Prostate gland (tissue), 2 donors: Measurements from ENCODE around the gene SDC3. TPM values are rescaled to one million over a fixed set of nuclear protein-coding genes. Genes with fewer than 3 reads are reported as not detected.

Experiments used
- DNase-seq: peaks from one replicate; pipeline ENCODE4 v3.0.0-alpha.2; 2019; ENCODE audit warnings: low spot score
- H3K27ac ChIP-seq, 2 donors: fragments of 200-600 bp; sonication (generic); 2 replicates each; pipeline ENCODE4 v1.5.1; 2017 to 2019
- H3K27me3 ChIP-seq: fragments of 200-600 bp; sonication (generic); replicated peaks from 2 replicates; pipeline ENCODE4 v1.5.1; 2019; ENCODE audit not compliant: insufficient read depth
- H3K36me3 ChIP-seq, 2 donors: fragments of 200-600 bp; sonication (generic); 1 replicate in 1 of 2; 2 replicates in 1 of 2; pipeline versions ENCODE4 v1.5.1 to v1.8.1; 2017 to 2019
- H3K4me1 ChIP-seq: fragments of 200-600 bp; sonication (generic); replicated peaks from 2 replicates; pipeline ENCODE4 v1.5.1; 2019
- H3K4me3 ChIP-seq, 2 donors: fragments of 200-600 bp; sonication (generic); 2 replicates each; pipeline ENCODE4 v1.5.1; 2017 to 2019
- H3K9me3 ChIP-seq: fragments of 200-600 bp; sonication (generic); 2 replicates; pipeline ENCODE4 v1.5.1; 2017
- POLR2A ChIP-seq: fragments of 450-650 bp; IDR thresholded peaks from one replicate; pipeline ENCODE4 v1.6.1; 2016; ENCODE audit warnings: antibody characterized with exemption, mild to moderate bottlenecking
- POLR2AphosphoS5 ChIP-seq: sonication (generic); formaldehyde crosslinking; IDR thresholded peaks from one replicate; pipeline ENCODE4 v1.6.1; 2017; ENCODE audit warnings: antibody characterized with exemption
- WGBS: methylation state at CpG from one replicate; pipeline ENCODE4 v1.1.5; 2018; 5-methylcytosine and 5-hydroxymethylcytosine counted together
- intact Hi-C: fragments of 100-400 bp; cut with DNase I; formaldehyde crosslinking; loops from one replicate; pipeline ENCODE4 v1.14.2; 2022
- small RNA-seq, 2 donors: library from RNA; depleted of rRNA; stranded (forward); fragments of <200 nt; gene quantifications; one replicate each; pipeline ENCODE3, GENCODE V24; 2016
- total RNA-seq, 2 donors: library from RNA; depleted of rRNA; stranded (reverse); fragments of >200 nt; gene quantifications; one replicate each; pipeline ENCODE4 v1.1.0, GENCODE V29; 2016
- TF ChIP-seq, protein P1 (sequence below), 4 experiments: fragments of 200-600 bp in 2 of 4; fragments of 450-650 bp in 2 of 4; sonication (generic) in 2 of 4; IDR thresholded peaks; 1 replicate in 3 of 4; 2 replicates in 1 of 4; pipeline ENCODE4 v1.5.1; 2016 to 2019; ENCODE audit warnings: antibody characterized with exemption in 4 of 4, mild to moderate bottlenecking in 2 of 4, moderate library complexity in 2 of 4

Gene SDC3
- total RNA-seq, 2 donors from 2014 or later, result 25.5 to 39.6 TPM

DNA sequence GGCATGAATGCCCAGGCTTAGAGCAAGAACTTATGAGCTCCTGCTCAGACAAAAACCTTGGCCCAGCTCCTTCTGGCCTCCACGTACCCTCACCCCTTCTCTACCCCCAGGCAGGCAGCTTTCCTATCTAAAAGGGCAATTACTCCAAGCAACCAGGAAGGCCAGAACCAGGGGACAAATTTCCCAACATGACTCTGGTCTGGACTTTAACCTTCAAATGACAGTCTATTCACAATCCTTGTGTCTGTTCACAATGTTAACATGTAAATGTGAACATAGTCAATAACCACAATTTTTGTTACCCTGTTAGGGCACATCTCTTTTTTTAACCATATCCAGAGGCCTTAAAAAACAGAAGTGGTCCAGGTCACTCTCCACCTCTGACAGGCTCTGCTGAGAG lies 86.6 kb downstream of the SDC3 start:
- TF ChIP-seq POLR2AphosphoS5, result no peak
- H3K4me1 ChIP-seq, result no peaks in the 10 kb centered on the region
- no peak overlapping the region for H3K27ac ChIP-seq
- H3K27me3 ChIP-seq, result no peaks in the 10 kb centered on the region
- intact Hi-C loops, result no loop called here
- WGBS, result 43% methylated on average over 1 of the region's 1 CpG
- H3K9me3 ChIP-seq, result no peaks in the 10 kb centered on the region
- no peaks in the 10 kb centered on the region for H3K36me3 ChIP-seq
- no peak overlapping the region for H3K4me3 ChIP-seq
- no peak for DNase-seq

DNA sequence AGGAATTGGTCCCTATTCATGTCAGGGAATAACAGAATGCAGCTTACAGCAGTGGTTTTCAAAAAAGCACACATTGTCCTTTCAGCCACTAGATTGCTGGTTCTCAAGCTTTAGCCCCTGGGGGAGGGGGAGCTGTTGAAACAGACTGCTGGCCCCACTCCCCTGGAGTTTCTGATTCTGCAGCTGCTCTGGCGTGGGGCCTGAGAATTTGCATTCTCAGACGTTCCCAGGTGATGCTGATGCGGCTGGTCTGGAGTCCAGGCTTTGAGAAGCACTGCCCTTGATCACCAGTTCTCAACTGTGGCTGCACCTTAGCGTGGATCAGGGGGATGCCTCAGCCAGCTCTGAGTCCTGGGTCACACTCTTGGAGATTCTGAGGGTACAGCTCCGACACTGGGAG lies 88.3 kb downstream of the SDC3 start:
- no peaks in the 10 kb centered on the region for H3K36me3 ChIP-seq
- WGBS, result 79% methylated on average over 5 of the region's 5 CpGs
- no peak for TF ChIP-seq POLR2AphosphoS5
- TF ChIP-seq, protein P1, sequence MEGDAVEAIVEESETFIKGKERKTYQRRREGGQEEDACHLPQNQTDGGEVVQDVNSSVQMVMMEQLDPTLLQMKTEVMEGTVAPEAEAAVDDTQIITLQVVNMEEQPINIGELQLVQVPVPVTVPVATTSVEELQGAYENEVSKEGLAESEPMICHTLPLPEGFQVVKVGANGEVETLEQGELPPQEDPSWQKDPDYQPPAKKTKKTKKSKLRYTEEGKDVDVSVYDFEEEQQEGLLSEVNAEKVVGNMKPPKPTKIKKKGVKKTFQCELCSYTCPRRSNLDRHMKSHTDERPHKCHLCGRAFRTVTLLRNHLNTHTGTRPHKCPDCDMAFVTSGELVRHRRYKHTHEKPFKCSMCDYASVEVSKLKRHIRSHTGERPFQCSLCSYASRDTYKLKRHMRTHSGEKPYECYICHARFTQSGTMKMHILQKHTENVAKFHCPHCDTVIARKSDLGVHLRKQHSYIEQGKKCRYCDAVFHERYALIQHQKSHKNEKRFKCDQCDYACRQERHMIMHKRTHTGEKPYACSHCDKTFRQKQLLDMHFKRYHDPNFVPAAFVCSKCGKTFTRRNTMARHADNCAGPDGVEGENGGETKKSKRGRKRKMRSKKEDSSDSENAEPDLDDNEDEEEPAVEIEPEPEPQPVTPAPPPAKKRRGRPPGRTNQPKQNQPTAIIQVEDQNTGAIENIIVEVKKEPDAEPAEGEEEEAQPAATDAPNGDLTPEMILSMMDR (IDR thresholded peaks at IDR 0.05), result no peak
- TF ChIP-seq POLR2A, result no peak
- H3K9me3 ChIP-seq, result no peaks in the 10 kb centered on the region
- intact Hi-C loops, result no loop called here
- no peak overlapping the region for H3K4me3 ChIP-seq
- no peaks in the 10 kb centered on the region for H3K4me1 ChIP-seq
- H3K27ac ChIP-seq, result no peak overlapping the region
- no peak for DNase-seq
- H3K27me3 ChIP-seq, result no peaks in the 10 kb centered on the region

Small RNAs within 50 kb of the gene (small RNA-seq; reads per million reads assigned to genes)
- gene RN7SKP91, result 0 reads per million in 2 donors
- 0 reads per million in 2 donors for gene RN7SL371P

Other genes with a start within 250 kb of the SDC3 start
- gene MATN1, start 185.2 kb downstream of the SDC3 start, total RNA-seq, result under 1 TPM in 1 of 2 donors, not detected in 1; 0.34 TPM
- gene LAPTM5, start 151.0 kb downstream of the SDC3 start, total RNA-seq, result 10 to 100 TPM; 14.9 to 39.1 TPM
- 100 to 1,000 TPM in 1 of 2 donors, 10 to 100 TPM in 1; 80.3 to 120 TPM for gene PUM1, start 157.0 kb upstream of the SDC3 start, total RNA-seq